GM19324 (cell line): Measurements from ENCODE around the gene STEAP1B.
"Not testable (repeated sequence)": the region's sequence is repeated elsewhere in the genome, so short reads cannot be mapped to it uniquely, and the experiment has no call there.

Experiments used
- ATAC-seq: cut with Tn5 transposase; IDR thresholded peaks from one replicate; pipeline ENCODE4 v1.9.1; 2021; ENCODE audit warnings: mild to moderate bottlenecking, moderate library complexity; ENCODE audit not compliant: unreplicated experiment, low FRiP score

Gene STEAP1B

DNA sequence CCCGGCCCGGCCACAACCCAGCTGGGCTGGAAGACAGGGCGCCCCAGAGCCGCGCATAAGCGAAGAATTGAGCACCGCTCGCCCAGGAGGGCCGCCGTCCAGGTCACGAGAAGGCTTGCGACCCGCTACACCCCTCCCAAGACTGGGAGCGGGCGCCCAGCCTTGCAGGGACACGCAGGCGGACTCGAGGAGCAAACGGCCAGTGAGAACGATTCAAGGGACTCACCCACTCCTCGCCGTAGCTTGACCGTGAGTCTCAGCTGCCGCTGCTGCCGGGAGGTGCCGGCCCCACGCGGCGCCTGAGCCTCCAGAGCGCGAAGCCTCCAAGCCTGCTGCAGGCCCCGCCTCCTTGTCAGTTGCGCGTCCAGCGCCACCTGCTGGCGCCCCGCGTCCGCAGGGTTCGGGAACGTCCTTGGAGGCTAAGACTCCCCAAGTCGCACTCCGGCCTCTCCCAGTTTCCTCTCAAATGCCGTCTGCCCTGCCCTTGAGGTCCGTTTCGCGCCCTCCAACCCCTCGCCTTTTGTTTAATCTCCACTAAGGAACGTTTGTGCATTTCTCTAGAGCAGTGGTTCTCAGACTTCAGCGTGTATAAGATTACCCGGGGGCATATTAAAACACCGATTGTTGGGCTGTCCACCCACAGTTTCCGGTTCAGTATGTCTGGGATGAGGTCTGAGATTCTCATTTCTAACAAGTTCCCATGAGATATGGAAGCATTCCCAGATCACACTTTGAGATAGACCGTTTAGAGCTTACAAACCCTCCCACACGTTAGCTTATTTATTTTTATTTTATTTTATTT is at the start of gene STEAP1B:
Gene STEAP1B, minus strand, starts transcription at position 301 of the 802 bp plus-strand sequence. CDS start 5,333 bp downstream, outside the sequence.
- peak; percentile 92 for ATAC-seq

DNA sequence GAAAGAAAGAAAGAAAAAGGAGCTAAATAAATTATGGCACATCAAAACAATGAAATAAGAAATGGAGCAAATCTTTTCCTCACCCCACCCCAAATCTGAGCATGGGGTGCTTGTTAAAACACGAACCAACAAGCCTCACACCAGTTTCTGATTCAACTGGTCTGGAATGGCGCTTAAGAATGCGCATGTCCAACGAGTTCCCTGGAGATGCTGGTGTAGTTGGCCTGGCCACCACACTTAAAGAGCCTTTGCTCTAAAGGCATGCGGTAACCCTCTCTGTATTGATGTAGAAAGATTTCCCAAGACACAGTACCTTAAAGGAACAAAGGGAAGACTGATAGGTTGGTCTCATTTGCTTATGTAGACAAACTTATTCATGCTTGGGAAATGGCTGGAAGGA is 49.1 kb upstream of the STEAP1B start:
- no peak for ATAC-seq

DNA sequence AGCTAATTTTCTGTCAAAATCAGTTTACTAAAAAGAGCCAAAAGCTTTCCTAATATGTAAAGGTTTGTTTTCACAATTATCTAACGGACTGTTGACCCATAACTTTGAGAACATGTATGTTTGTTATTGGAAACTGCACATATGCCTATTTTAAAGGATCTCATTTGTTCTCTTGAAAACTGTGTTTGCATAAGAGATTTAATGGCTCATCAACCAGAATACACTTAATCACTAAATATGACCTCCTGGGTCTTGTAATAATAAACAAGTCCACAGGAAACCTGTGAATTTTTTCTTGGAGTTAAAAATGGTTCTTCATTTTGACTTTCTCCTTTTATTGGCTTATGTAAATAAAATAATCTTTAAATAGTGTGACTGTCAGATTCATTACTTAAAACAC is 48.3 kb upstream of the STEAP1B start:
- ATAC-seq, result no peak

GRCh38 chr7:22546769-22547168 is 46.8 kb upstream of the STEAP1B start:
- ATAC-seq, result no peak

DNA sequence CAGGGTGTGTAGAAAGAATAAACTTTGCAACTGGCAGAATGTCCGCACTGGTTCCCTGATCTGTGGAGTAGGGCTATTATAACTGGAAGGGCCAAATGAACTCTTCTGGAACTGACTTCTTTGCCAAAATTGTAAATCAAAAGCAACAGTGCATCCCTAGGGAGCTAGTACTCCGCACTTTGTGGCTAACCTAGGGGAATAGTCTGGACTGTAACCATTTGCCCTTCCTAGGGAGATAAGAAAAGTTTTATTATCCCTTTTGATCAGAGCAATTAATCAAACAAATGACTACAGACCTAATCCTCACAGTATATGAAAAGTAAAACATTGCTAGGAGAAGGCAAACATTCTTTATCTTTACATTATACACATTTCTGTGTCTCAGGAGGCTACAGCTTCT is 45.5 kb upstream of the STEAP1B start:
- ATAC-seq, result no peak

- ATAC-seq, result no peak
Observed at GRCh38 chr7:22544245-22544644, 44.3 kb upstream of the STEAP1B start.

DNA sequence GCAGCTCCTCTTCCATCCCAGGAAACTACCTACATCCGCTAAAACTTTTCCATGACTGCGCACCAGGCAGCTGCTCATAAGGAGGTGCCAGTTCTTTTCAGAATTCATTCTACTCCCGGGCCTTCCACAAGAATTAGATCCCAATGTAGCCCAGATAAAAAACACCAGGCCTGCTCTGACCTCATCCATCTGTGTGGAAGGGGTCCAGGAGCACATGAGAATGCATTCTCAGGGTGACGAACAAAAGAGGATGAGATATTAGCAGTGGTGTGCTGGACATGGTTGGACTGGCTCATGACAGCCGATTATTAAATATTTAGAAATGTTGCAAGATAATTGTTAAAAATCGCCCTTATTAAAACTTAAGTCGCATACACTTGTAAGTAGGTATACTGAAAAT is 43.2 kb upstream of the STEAP1B start:
- ATAC-seq, result no peak

GRCh38 chr7:22542669-22543068 is 42.7 kb upstream of the STEAP1B start:
- no peak for ATAC-seq

DNA sequence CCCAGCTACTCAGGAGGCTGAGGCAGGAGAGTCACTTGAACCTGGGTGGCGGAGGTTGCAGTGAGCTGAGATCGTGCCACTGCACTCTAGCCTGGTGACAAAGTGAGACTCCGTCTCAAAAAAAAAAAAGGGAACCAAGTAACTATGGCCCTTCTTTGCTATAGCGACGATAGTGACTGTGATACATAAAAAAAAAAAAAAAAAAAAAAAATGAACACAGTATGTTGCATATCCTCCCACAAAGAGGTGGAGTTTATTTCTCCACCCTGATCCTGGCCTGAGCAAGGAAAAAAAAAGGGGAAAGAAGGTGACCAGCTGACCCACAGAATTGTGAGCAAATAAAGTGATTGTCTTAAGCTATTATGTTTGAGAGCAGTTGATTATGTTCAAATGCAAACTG is 42.3 kb upstream of the STEAP1B start:
- no peak for ATAC-seq

DNA sequence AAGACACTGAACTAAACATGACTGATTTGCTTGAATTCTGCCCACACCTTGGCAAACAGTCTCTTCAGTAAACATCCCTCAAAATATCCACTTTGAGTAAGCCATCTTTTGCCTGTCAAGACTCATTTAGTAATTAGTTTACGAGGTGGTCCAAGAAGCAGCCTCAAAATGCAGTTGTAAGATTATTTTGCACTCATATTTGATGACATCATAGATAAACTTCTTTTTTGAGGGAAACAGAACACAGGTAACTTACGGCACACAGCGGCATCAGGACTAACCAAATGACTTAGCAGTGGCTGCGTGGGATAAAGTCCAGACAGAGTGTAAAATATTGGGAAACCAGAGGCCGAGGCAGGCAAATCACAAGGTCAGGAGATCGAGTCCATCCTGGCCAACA is 41.8 kb upstream of the STEAP1B start:
- ATAC-seq, result no peak

GRCh38 chr7:22528537-22528936 is 28.5 kb upstream of the STEAP1B start:
- ATAC-seq, result not testable (repeated sequence)

GRCh38 chr7:22524353-22524947 is 24.5 kb upstream of the STEAP1B start:
- peak; percentile 17 for ATAC-seq

- ATAC-seq, result peak; percentile 46
Observed at GRCh38 chr7:22523478-22524352, 23.7 kb upstream of the STEAP1B start.

DNA sequence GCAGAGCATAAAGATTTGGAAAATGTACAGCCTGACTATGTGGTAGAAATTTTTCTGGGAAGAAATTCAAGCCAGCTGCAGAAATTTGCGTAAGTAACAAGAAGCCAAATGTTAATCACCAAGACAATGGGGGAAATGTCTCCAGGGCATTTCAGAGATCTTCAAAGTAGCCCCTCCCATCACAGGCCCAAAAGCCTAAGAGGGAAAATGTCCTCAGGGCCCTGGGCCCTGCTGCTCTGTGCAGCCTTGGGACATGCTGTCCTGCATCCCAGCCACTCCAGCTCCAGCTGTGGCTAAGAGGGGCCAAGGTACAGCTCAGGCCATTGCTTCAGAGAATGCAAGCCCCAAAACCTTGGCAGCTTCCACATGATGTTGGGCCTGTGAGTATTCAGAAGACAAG is 19.6 kb upstream of the STEAP1B start:
- ATAC-seq, result not testable (repeated sequence)

DNA sequence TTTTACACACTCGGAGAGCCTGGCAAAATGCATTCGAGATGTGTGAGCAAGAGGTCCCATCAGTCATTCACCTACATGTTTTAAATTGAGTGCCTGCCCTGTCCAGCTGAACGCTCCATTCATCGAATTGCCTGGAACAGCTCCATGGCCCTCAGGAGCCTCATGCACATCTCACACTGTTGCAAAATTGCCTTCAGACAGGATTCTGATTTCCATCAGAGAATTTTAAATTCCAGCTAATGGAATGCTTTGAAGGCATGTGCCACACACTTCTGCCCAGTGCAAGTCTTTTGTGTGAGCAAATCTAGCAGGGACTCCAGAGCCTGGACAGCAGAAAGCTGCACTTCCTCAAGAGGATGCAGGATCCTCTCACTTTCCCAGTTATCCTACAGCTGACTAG is 17.0 kb upstream of the STEAP1B start:
- not testable (repeated sequence) for ATAC-seq

DNA sequence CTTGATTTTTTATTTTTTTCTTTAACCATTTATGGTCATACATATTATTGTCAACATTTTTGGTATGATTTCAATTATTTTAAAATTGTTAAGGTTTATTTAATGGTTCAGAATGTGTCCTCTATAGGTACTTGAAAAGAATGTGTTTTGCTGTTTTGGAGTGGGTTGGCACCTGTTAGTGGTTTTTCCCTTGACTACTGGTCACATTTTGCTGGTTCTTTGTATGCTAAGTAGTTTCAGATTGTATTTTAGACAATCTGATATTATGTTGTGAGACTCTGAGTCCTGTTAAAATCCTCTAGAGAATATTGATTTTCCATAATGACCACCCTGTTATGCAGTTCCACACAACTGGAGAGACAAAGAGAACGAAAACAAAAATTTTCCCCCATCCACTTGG is 15.0 kb upstream of the STEAP1B start:
- ATAC-seq, result not testable (repeated sequence)

- ATAC-seq, result not testable (repeated sequence)
Observed at GRCh38 chr7:22507320-22507719, 7.3 kb upstream of the STEAP1B start.

GRCh38 chr7:22506316-22507020 is 6.5 kb upstream of the STEAP1B start:
- ATAC-seq, result not testable (repeated sequence)

DNA sequence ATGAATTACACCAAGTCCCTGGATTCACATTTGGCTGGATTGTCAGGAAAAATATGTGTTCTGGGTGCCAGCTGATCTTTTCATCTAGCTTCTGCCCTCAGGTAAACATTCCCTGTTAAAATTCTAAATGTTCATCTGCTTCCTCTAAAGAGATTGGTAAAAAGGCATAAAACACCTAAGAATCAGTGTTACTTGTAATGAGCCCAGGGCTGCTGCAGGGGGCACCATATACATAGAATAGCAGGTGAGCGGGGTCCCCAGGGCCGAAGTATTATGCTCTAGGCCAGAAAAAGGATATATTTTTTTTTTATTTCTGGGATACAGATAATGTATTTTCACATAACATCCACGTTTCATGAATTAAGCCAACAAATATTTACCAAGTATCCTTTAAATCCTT is 4.5 kb upstream of the STEAP1B start:
- not testable (repeated sequence) for ATAC-seq

- ATAC-seq, result not testable (repeated sequence)
Observed at GRCh38 chr7:22502104-22502503, 2.1 kb upstream of the STEAP1B start.
